Head of caudate nucleus (tissue), 42 donors: ENCODE data around the gene RNMT.
A peak's percentile ranks its signal among the peaks of the same experiment; 100 is the strongest.

ENCODE experiments used
- DNase-seq, 42 donors: peaks; one replicate each; pipeline versions ENCODE4 v3.0.0 to v3.0.0-alpha.2; 2020 to 2021; ENCODE audit warnings: mixed read lengths in 7 of 42
- intact Hi-C: fragments of 100-400 bp; cut with DNase I; formaldehyde crosslinking; loops from one replicate; pipeline ENCODE4 v1.15.0; 2022

The RNMT gene

DNA sequence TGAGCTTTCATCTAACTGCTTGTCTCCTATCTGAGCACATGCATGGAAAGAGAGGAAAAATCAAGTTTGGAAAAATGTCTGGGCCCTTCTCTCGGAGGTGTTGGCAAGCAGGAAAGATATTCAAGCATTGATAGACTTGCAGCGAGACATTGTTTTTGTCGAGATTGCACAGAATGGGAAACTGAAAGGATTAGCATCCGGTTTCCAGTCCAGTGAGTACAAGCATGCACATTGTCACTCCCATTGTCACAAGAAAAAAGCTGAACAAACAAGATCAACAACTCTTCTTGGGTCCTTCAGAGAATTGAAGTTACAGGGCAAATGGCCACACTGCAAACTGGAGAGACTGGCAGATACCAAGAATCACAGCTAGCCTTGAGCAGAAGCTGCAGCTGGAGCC is 77.8 kb downstream of the RNMT start:
- DNase-seq, result peak in 1 of 42 donors; percentile 3
- intact Hi-C loops, result no loop called here

DNA sequence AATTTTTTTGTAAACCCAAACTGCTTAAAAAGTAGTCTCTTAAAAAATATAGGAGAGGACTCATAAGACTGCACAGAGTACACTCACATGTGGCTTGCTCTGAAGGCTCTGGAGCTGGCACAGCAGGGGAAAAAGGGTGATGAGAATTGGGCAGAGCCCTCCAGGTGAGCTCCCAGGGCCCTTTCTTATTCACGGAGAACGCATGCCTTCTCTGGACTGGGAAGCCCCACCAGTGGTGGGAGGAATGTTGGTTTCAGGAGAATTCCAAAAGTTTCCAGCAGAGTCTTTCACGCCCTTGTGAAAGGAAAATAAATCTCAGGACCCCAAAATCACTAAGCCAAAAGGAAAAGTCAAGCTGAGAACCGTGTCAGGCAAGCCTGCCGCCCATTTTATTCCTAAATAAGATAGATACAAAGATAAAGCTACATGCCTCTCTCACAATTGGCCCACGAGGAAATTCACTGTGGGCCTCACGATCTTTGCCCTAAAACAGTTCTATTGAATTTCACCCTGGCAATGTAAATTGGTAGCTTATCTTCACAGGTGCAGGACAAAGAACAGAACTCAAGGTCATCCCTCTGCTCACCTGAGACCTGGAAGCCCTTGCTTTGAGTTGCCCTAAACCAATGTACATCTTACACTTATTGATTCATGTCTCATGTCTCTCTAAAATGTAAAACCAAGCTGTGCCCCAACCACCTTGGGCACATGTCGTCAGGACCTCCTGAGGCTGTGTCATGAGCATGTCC is 82.0 kb downstream of the RNMT start:
- DNase-seq, result no peak
- intact Hi-C loops, result no loop called here

DNA sequence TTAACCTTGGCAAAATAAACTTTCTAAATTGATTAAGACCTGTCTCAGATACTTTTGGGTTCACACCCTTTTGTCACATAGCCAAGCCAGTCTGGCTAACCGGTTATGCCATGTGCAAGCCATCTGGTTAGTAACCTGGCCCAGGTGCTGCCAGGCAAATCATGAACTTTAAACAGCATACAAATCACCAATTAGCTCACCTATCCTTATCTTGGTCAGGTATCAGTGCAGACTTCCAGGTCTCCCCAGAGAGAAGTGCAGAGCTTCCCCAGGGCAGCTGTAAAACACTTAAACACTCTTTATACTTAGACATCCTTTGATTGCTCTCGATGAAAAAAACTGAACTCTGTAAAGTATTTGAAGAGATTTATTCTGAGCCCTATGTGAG is 82.6 kb downstream of the RNMT start:
- intact Hi-C loops, result no loop called here

DNA sequence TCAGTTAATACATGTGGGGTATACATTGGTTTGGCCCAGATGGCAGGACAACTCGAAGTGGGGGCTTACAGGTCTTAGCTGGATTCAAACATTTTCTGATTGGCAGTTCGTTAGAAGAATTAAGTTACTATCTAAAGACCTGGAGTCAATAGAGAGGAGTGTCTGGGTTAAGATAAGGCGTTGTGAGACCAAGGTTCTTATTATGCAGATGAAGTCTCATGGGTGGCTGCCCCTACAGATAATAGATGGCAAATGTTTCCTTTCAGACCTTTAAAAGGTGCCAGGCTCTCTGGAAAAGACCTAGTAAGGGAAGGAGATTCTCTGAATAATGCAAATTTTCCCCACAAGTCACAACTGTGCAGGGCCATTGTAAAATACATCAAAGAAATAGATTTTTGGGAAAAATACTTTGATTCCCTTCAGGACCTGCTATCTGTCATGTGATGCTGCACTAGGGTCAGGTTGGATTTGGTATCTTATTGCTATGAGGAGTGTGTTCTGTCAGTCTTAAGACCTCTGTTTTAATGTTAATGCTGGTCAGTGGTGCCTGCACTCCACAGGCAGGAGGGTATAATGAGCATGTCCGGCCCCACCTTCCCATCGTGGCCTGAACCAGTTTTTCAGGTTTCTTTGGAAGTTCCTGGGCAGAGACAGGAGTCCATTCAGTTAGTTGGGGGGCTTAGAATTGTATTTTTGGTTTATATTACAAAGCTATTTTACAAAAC is 83.2 kb downstream of the RNMT start:
- intact Hi-C loops, result no loop called here
- no peak for DNase-seq

More for the DNA sequence above, 82.6 kb downstream of the RNMT start:
- no peak for DNase-seq

DNA sequence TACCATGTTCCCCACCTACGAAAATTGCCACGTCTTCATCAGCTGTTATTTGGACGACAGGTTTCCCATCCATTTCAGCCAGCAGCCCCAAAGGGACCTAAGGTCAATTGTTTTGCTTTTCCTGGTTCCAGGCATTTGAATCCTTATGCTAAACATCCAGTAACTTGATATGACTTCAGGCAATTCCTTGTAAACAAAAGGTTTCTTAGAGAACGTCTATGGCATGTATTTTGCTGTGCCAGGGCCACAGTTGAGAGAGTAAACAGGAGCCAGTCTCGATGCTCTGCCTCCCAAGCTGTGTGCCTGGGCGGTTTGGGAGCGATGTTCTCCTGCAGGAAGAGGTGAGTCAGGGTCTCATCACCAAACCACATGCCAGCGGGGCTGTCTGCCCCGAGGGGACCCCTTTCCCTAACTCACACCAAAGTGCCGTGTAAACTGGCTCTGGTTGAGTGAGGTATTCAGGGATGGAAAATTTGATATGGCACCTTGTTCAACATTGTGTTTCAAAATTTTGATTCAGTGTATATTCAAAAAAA is 84.5 kb downstream of the RNMT start:
- intact Hi-C loops, result no loop called here
- no peak for DNase-seq

DNA sequence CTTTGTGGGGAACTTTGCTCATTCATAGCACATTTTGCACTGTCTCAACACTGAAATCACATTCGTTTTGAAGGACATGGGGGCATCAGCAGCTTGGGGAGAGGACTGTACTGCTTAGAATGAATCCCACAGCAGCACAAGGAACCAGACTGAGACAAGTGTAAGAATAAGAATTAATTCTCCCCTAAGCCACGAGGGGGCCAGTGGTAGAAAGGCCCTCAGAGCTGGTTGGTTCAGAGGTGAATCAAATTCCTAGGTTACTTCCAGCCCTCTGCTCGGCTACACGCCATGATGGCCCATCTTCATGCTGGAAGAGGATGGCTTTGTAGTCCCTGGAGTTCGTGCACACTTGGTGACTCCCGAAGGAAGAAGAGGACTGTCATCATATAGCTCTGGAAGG is 85.5 kb downstream of the RNMT start:
- intact Hi-C loops, result no loop called here
- DNase-seq, result no peak

DNA sequence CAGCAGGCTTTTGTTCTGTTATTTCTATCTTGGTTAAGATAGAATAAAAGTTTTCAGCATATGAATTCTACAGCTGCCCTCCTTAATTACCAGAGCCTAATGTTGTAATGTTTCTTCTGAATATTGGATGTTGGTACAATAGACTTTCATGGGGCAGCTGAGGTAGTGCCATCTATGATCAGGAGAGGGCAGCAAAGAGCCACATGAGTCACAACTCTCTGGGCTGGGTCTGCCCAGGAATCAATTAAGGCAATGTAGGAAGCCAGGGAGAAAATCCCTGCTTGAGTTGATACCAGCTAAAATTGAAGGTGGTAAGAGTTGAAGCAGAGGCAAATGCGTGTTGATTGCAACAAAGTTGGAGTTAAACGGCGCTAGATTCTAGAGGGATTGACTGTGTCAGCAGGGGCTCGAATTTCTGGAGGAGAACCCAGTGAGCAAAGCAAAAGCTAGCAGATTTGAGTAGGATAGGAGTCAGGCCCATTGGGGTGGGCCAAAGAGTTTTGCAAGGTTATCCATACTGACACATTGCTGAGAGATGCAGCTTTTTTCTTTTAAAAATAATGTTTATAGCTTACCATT is 86.9 kb downstream of the RNMT start:
- peak in 41 of 42 donors; percentile 26 to 90 (median 76) for DNase-seq
- intact Hi-C loops, result no loop called here
